Peyer's patch (tissue), 4 donors: Measurements from ENCODE around the gene SMURF2. TPM values are rescaled to one million over a fixed set of nuclear protein-coding genes. Genes with fewer than 3 reads are reported as not detected.

Source experiments
- DNase-seq, 3 donors: peaks; one replicate each; pipeline ENCODE4 v3.0.0-alpha.2; 2017 to 2019
- H3K27ac ChIP-seq, 4 donors: fragments of 200-600 bp; sonication (generic); one replicate each; pipeline ENCODE4 v1.5.1; 2016 to 2019
- H3K27me3 ChIP-seq, 2 donors: fragments of 200-600 bp; sonication (generic); one replicate each; pipeline ENCODE4 v1.5.1; 2019
- H3K36me3 ChIP-seq, 3 donors: fragments of 200-600 bp; sonication (generic); one replicate each; pipeline ENCODE4 v1.5.1; 2016 to 2019
- H3K4me1 ChIP-seq, 4 donors: fragments of 200-600 bp; sonication (generic); one replicate each; pipeline ENCODE4 v1.5.1; 2016 to 2019
- H3K4me3 ChIP-seq, 4 donors: fragments of 200-600 bp; sonication (generic); 1 replicate in 3 of 4; 2 replicates in 1 of 4; pipeline ENCODE4 v1.5.1; 2016 to 2019; ENCODE audit warnings: mild to moderate bottlenecking in 1 of 4
- H3K9me3 ChIP-seq, 4 donors: fragments of 200-600 bp; sonication (generic); one replicate each; pipeline ENCODE4 v1.5.1; 2016 to 2019; ENCODE audit warnings: mild to moderate bottlenecking in 1 of 4
- POLR2A ChIP-seq, 2 donors: fragments of 450-650 bp; IDR thresholded peaks; one replicate each; pipeline ENCODE4 v1.5.1; 2017; ENCODE audit warnings: antibody characterized with exemption in 2 of 2, mild to moderate bottlenecking in 2 of 2, moderate library complexity in 2 of 2
- total RNA-seq, 4 donors: library from RNA; depleted of rRNA; stranded (reverse); fragments of >200 nt; gene quantifications; one replicate each; pipeline ENCODE4 v1.1.0, GENCODE V29; 2016
- TF ChIP-seq, protein P1 (sequence below), 6 experiments: fragments of 450-650 bp in 4 of 6; fragments of 200-600 bp in 2 of 6; sonication (generic) in 1 of 6; IDR thresholded peaks; one replicate each; pipeline ENCODE4 v1.5.1; 2017 to 2019; ENCODE audit warnings: antibody characterized with exemption in 6 of 6, mild to moderate bottlenecking in 3 of 6, moderate library complexity in 1 of 6

SMURF2 gene
- total RNA-seq, 4 donors from 2014 or later = 34.3 to 41.6 (median 37.5) TPM

DNA sequence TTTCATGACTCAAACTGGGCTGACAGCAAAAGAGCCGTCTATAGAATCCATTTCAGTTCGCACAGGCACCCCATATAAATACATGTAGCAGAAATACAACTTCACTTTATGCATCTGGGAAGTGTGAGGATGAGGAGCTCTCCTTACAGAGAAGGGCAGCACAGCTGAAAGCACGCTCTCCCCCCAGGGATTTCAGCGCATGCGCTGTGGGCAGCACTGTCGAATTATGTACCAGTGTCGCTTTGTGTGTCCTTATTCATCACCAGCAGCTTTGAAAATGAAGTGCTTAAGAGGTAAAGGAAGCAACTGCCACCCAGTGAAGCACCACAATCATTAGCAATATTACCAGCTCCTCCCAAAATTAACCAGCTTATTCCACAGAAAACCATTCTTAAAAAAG lies 115.4 kb downstream of the SMURF2 start:
- Histone ChIP-seq H3K9me3 (no peaks in the 10 kb centered on the region), H3K4me3 (no peak overlapping the region), H3K27ac (no peak overlapping the region), H3K27me3 (no peaks in the 10 kb centered on the region), H3K4me1 (no peaks in the 10 kb centered on the region), H3K36me3 (peaks cover 0 to 87% (median 0%) of the 10 kb centered on the region in 3 donors)
- DNase-seq = no peak
- TF ChIP-seq, protein P1, sequence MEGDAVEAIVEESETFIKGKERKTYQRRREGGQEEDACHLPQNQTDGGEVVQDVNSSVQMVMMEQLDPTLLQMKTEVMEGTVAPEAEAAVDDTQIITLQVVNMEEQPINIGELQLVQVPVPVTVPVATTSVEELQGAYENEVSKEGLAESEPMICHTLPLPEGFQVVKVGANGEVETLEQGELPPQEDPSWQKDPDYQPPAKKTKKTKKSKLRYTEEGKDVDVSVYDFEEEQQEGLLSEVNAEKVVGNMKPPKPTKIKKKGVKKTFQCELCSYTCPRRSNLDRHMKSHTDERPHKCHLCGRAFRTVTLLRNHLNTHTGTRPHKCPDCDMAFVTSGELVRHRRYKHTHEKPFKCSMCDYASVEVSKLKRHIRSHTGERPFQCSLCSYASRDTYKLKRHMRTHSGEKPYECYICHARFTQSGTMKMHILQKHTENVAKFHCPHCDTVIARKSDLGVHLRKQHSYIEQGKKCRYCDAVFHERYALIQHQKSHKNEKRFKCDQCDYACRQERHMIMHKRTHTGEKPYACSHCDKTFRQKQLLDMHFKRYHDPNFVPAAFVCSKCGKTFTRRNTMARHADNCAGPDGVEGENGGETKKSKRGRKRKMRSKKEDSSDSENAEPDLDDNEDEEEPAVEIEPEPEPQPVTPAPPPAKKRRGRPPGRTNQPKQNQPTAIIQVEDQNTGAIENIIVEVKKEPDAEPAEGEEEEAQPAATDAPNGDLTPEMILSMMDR (IDR thresholded peaks at IDR 0.05) = no peak
- no peak for TF ChIP-seq POLR2A (IDR thresholded peaks at IDR 0.05)

DNA sequence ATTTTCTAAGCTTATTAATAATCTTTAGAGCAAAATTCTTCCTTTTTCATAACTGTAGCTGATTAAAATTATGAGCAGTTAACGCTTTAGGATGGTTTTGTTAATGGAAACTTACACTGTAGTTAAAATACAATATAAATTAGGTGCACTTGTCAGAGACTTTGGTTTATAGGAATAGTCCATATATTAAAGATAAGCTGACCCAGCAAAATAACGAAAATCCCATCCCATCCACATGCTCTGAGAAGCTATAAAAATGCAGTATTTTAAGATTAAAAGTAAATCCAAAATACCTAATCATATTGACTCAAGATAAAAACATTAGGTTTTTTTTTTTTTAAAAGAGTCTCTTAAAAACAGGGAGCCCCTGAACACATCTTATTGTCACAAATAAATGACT lies 117.4 kb downstream of the SMURF2 start:
- no peaks in the 10 kb centered on the region for H3K27me3 ChIP-seq
- no peaks in the 10 kb centered on the region for H3K4me1 ChIP-seq
- H3K36me3 ChIP-seq = peaks cover 0 to 88% (median 0%) of the 10 kb centered on the region in 3 donors
- TF ChIP-seq, protein P1 (IDR thresholded peaks at IDR 0.05) = no peak
- TF ChIP-seq POLR2A (IDR thresholded peaks at IDR 0.05) = no peak
- H3K9me3 ChIP-seq = no peaks in the 10 kb centered on the region
- H3K4me3 ChIP-seq = no peak overlapping the region
- no peak overlapping the region for H3K27ac ChIP-seq
- DNase-seq = no peak

DNA sequence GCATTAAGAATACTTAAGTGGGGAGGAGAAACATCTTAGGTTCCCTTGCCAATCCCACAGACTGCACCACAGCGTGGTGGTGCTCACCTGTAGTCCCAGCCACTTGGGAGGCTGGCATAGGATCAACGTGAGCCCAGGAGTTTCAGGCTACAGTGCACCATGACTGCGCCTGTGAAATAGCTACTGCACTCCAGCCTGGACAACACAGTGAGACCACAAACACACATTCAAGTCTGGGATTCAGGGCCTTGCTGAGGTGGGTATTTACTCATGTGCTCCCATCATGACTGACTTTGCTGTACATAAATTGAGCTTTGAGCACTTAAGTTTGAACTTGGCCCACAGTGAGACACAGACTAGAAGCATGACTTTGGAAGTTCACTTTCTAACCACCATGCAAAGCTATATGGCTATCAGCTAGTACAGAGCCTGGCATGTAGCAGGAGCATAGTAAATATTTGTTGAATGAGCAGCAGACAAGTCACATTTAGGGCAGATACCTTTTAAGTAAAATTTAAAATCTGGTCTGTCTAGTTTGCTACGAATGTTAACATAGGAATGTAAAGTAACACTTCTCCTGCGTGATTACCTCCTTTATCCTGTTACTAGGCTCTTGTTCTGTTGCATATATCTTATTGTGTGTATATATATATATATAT lies 121.9 kb downstream of the SMURF2 start:
- Histone ChIP-seq H3K27me3 (no peaks in the 10 kb centered on the region), H3K27ac (no peak overlapping the region), H3K9me3 (no peaks in the 10 kb centered on the region), H3K36me3 (peaks cover 0 to 85% (median 0%) of the 10 kb centered on the region in 3 donors), H3K4me3 (no peak overlapping the region), H3K4me1 (no peaks in the 10 kb centered on the region)
- no peak for DNase-seq
- TF ChIP-seq, protein P1 (IDR thresholded peaks at IDR 0.05) = no peak
- TF ChIP-seq POLR2A (IDR thresholded peaks at IDR 0.05) = no peak

DNA sequence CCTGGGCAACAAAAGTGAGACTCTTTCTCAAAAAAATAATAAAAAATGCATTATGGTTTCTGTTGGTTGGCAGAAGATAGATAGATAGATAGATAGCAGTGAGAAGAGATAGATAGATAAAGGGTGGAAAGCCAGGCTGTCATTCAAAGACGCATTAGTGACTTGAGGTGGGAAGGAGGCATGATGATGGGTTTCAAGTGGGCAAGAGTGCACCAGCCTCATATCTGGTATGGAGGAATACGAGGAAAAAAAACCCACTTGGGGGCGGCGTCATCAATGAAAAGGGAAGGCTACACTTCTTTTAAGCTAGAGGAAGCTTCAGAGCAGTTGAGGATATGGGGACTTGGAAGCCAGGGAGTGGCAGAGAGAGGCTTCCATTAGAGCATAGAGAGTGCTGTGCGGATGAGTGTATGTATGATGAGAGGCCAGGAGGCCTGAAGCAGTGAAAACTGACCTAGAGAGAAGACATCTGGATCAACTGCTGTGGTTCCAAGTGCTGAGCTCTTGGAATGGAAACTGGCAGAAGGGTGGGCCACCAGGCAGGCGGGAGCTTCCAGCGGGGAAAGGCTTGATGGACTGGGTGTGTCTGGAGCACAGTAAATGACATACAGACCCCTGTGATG lies 123.5 kb downstream of the SMURF2 start:
- H3K36me3 ChIP-seq = peaks cover 0 to 86% (median 0%) of the 10 kb centered on the region in 3 donors
- no peak for TF ChIP-seq POLR2A (IDR thresholded peaks at IDR 0.05)
- TF ChIP-seq, protein P1 (IDR thresholded peaks at IDR 0.05) = no peak
- DNase-seq = no peak
- H3K4me3 ChIP-seq = no peak overlapping the region
- no peak overlapping the region for H3K27ac ChIP-seq
- H3K27me3 ChIP-seq = no peaks in the 10 kb centered on the region
- H3K9me3 ChIP-seq = no peaks in the 10 kb centered on the region
- H3K4me1 ChIP-seq = no peaks in the 10 kb centered on the region

DNA sequence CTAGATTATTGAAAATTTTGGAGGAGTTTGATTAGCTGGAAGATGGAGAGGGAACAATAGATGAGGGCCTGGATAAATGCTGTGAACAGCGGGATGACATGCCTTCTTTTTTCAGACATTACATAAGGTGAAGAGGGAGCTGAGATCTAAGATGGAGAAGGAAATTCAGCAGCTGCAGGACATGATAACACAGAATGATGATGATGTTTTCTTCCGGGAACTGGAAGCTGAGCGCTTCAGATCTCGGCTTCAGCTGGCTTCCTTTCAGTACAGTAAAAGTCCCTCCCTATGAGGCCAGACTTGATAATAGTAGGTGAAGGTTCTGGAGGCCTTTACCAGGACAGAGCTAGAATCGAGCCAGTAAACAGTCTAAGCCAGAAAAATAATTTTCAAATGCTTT lies 124.6 kb downstream of the SMURF2 start:
- Histone ChIP-seq H3K4me3 (no peak overlapping the region), H3K36me3 (peaks cover 0 to 93% (median 0%) of the 10 kb centered on the region in 3 donors), H3K4me1 (no peaks in the 10 kb centered on the region), H3K9me3 (no peaks in the 10 kb centered on the region), H3K27me3 (no peaks in the 10 kb centered on the region), H3K27ac (no peak overlapping the region)
- no peak for TF ChIP-seq POLR2A (IDR thresholded peaks at IDR 0.05)
- TF ChIP-seq, protein P1 (IDR thresholded peaks at IDR 0.05) = no peak
- DNase-seq = no peak
